ENCODE results near the gene UFD1.

DNA sequence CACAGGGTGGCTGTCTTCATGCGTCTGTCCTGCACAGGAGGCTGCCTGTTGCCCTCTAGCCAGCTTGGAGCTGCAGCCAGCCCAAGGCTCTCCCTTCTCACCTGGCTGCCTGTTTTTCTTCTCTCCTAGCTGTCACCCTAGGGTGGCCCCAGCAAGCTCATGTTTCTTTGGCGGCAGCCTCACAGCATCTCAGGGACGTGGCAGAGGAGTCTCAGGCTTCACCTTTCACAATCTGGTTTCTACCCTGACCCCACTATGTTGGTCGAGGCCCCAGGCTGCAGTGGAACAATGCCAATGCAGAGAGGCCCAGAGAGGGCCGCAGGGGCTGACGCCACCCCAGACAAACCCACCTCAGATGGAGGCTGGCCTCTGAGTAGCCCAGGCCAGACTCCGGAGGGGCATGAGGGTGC lies 47.7 kb upstream of the UFD1 start:
- TF ChIP-seq, protein P1, sequence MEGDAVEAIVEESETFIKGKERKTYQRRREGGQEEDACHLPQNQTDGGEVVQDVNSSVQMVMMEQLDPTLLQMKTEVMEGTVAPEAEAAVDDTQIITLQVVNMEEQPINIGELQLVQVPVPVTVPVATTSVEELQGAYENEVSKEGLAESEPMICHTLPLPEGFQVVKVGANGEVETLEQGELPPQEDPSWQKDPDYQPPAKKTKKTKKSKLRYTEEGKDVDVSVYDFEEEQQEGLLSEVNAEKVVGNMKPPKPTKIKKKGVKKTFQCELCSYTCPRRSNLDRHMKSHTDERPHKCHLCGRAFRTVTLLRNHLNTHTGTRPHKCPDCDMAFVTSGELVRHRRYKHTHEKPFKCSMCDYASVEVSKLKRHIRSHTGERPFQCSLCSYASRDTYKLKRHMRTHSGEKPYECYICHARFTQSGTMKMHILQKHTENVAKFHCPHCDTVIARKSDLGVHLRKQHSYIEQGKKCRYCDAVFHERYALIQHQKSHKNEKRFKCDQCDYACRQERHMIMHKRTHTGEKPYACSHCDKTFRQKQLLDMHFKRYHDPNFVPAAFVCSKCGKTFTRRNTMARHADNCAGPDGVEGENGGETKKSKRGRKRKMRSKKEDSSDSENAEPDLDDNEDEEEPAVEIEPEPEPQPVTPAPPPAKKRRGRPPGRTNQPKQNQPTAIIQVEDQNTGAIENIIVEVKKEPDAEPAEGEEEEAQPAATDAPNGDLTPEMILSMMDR (conservative IDR thresholded peaks at IDR 0.05; ENCODE audit: low read depth, low read length): no peak
- TF ChIP-seq POLR2A (IDR thresholded peaks at IDR 0.05; ENCODE audit: low read depth, low read length) (no peak), RCOR1 (IDR thresholded peaks at IDR 0.05; ENCODE audit: insufficient replicate concordance, low read length) (no peak), MXI1 (IDR thresholded peaks at IDR 0.05; ENCODE audit: borderline replicate concordance, low read depth, low read length) (no peak), FOS (IDR thresholded peaks at IDR 0.05; ENCODE audit: low read depth, low read length) (no peak), BHLHE40 (IDR thresholded peaks at IDR 0.05; ENCODE audit: low read depth, low read length) (no peak), RFX5 (IDR thresholded peaks at IDR 0.05; ENCODE audit: low read depth, low read length) (no peak), RAD21 (IDR thresholded peaks at IDR 0.05; ENCODE audit: low read length) (no peak)
- TF ChIP-seq, protein P2, sequence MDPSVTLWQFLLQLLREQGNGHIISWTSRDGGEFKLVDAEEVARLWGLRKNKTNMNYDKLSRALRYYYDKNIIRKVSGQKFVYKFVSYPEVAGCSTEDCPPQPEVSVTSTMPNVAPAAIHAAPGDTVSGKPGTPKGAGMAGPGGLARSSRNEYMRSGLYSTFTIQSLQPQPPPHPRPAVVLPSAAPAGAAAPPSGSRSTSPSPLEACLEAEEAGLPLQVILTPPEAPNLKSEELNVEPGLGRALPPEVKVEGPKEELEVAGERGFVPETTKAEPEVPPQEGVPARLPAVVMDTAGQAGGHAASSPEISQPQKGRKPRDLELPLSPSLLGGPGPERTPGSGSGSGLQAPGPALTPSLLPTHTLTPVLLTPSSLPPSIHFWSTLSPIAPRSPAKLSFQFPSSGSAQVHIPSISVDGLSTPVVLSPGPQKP (IDR thresholded peaks at IDR 0.05; ENCODE audit: borderline replicate concordance, low read depth, low read length): no peak
- TF ChIP-seq, protein P3, sequence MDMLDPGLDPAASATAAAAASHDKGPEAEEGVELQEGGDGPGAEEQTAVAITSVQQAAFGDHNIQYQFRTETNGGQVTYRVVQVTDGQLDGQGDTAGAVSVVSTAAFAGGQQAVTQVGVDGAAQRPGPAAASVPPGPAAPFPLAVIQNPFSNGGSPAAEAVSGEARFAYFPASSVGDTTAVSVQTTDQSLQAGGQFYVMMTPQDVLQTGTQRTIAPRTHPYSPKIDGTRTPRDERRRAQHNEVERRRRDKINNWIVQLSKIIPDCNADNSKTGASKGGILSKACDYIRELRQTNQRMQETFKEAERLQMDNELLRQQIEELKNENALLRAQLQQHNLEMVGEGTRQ (IDR thresholded peaks at IDR 0.05; ENCODE audit: low read depth, low read length): no peak
